HCT116 (cell line): Measurements from ENCODE around the gene ZNF503. TPM values are rescaled to one million over a fixed set of nuclear protein-coding genes. Genes with fewer than 3 reads are reported as not detected.

Experiments used
- ATAC-seq: fragments of 200-7000 bp; cut with Tn5 transposase; 2 replicates; pipeline ENCODE4 v1.9.1; 2020; ENCODE audit warnings: mild to moderate bottlenecking, moderate library complexity
- BruUV-seq: library from RNA; stranded (reverse); fragments of 400-500 nt; replicated peaks from 2 replicates; lab custom pipeline; 2021; lab: Mats Ljungman, UMichigan
- CTCF ChIA-PET: fragments of 300-600 bp; sonication (Branson Sonifier 250); formaldehyde crosslinking; loops from one replicate; lab custom pipeline; 2021; ENCODE audit warnings: antibody characterized with exemption; lab: Charles Lee
- POLR2A ChIA-PET: fragments of 300-600, 350-600 bp; sonication (Branson Sonifier 250); formaldehyde crosslinking; loops from one replicate; lab custom pipeline; 2021; ENCODE audit warnings: antibody characterized with exemption; lab: Charles Lee
- RAD21 ChIA-PET, 2 experiments: fragments of 300-600 bp; sonication (Branson Sonifier 250); formaldehyde crosslinking; loops; one replicate each; lab custom pipeline; 2023; ENCODE audit warnings: low total read pairs in 2 of 2; ENCODE audit not compliant: uncharacterized antibody in 2 of 2, unreplicated experiment in 2 of 2, low non-redundant PET in 1 of 2; lab: Charles Lee
- DNase-seq: peaks from one replicate; pipeline ENCODE4 v3.0.0-alpha.2; 2010; ENCODE audit warnings: low read depth, low spot score
- H2AFZ ChIP-seq: fragments of 200-600 bp; shearing (Covaris generic), sonication (generic); 2 replicates; pipeline ENCODE4 v1.6.1; 2017; ENCODE audit warnings: low read depth, mixed run types, mixed read lengths, antibody characterized with exemption, low read length; ENCODE audit not compliant: poor library complexity, severe bottlenecking
- H3K27ac ChIP-seq: 2 replicates; pipeline ENCODE4 v1.5.1; 2012; ENCODE audit warnings: low read depth, low read length
- H3K27me3 ChIP-seq: fragments of 200-600 bp; sonication (generic); 2 replicates; pipeline ENCODE4 v1.6.1; 2016; ENCODE audit warnings: mixed run types, low read length, mixed read lengths; ENCODE audit not compliant: insufficient read depth
- H3K36me3 ChIP-seq, 2 experiments: fragments of 200-500 bp in 1 of 2; fragments of 200-600 bp in 1 of 2; sonication (Bioruptor generic) in 1 of 2; sonication (generic) in 1 of 2; 2 replicates each; pipeline versions ENCODE4 v1.5.1 to v1.6.1; 2014 to 2016; ENCODE audit warnings: low read length in 2 of 2, inconsistent platforms in 1 of 2, mixed read lengths in 1 of 2, mixed run types in 1 of 2; ENCODE audit not compliant: insufficient read depth in 2 of 2, control insufficient read depth in 1 of 2
- H3K4me1 ChIP-seq, 2 experiments: fragments of 200-600 bp in 1 of 2; sonication (generic) in 1 of 2; 2 replicates each; pipeline versions ENCODE4 v1.5.1 to v1.6.1; 2012 to 2017; ENCODE audit warnings: low read length in 2 of 2, inconsistent platforms in 1 of 2, mild to moderate bottlenecking in 1 of 2, mixed read lengths in 1 of 2, mixed run types in 1 of 2, moderate library complexity in 1 of 2; ENCODE audit not compliant: insufficient read depth in 2 of 2, control insufficient read depth in 1 of 2
- H3K4me2 ChIP-seq: fragments of 200-600 bp; sonication (generic); 2 replicates; pipeline ENCODE4 v1.6.1; 2017; ENCODE audit warnings: mixed run types, low read length, mixed read lengths
- H3K4me3 ChIP-seq, 2 experiments: fragments of 200-600 bp in 1 of 2; sonication (generic) in 1 of 2; replicated peaks in 1 of 2; 2 replicates each; pipeline ENCODE4 v1.5.1; 2011 to 2016; ENCODE audit warnings: low read length in 2 of 2, control low read depth in 1 of 2, low read depth in 1 of 2, mild to moderate bottlenecking in 1 of 2, mixed read lengths in 1 of 2, mixed run types in 1 of 2
- H3K79me2 ChIP-seq: fragments of 200-600 bp; sonication (generic); 2 replicates; pipeline ENCODE4 v1.6.1; 2017; ENCODE audit warnings: mild to moderate bottlenecking, mixed run types, low read length, moderate library complexity, mixed read lengths; ENCODE audit not compliant: insufficient read depth
- H3K9ac ChIP-seq: fragments of 200-600 bp; sonication (generic); 2 replicates; pipeline ENCODE4 v1.6.1; 2016; ENCODE audit warnings: low read length, mixed read lengths
- H3K9me2 ChIP-seq: fragments of 200-600 bp; sonication (generic), shearing (Covaris generic); 2 replicates; pipeline ENCODE4 v1.6.1; 2017; ENCODE audit warnings: mixed run types, mild to moderate bottlenecking, moderate library complexity; ENCODE audit not compliant: insufficient read depth
- H3K9me3 ChIP-seq, 2 experiments: fragments of 200-500 bp in 1 of 2; fragments of 200-600 bp in 1 of 2; sonication (Bioruptor generic) in 1 of 2; sonication (generic) in 1 of 2; 2 replicates each; pipeline ENCODE4 v1.6.1; 2014 to 2017; ENCODE audit warnings: low read length in 2 of 2, mixed read lengths in 2 of 2, inconsistent platforms in 1 of 2, low read depth in 1 of 2, mild to moderate bottlenecking in 1 of 2, mixed run types in 1 of 2, moderate library complexity in 1 of 2; ENCODE audit not compliant: control insufficient read depth in 1 of 2, insufficient read depth in 1 of 2
- H4K20me1 ChIP-seq: fragments of 200-600 bp; sonication (generic), shearing (Covaris generic); 2 replicates; pipeline ENCODE4 v1.6.1; 2017; ENCODE audit warnings: mixed run types, mild to moderate bottlenecking, moderate library complexity; ENCODE audit not compliant: insufficient read depth
- ATF3 ChIP-seq: IDR thresholded peaks from 2 replicates; pipeline ENCODE4 v1.6.1; 2012
- CBX3 ChIP-seq: IDR thresholded peaks from 2 replicates; pipeline ENCODE4 v1.6.1; 2012; ENCODE audit warnings: low read depth
- CEBPB ChIP-seq: IDR thresholded peaks from 2 replicates; pipeline ENCODE4 v1.6.1; 2012; ENCODE audit warnings: low read depth
- CTCF ChIP-seq, 3 experiments: fragments of 200-600 bp in 1 of 3; sonication (generic) in 1 of 3; IDR thresholded peaks in 2 of 3; conservative IDR thresholded peaks in 1 of 3; 2 replicates each; pipeline ENCODE4 v1.5.1; 2012 to 2017; ENCODE audit warnings: low read depth in 2 of 3, low read length in 2 of 3, antibody characterized with exemption in 1 of 3, borderline replicate concordance in 1 of 3, control low read depth in 1 of 3, mild to moderate bottlenecking in 1 of 3, mixed read lengths in 1 of 3, mixed run types in 1 of 3, moderate library complexity in 1 of 3; ENCODE audit not compliant: insufficient read depth in 1 of 3
- EZH2phosphoT487 ChIP-seq: fragments of 200-600 bp; IDR thresholded peaks from 2 replicates; pipeline ENCODE4 v1.6.1; 2018; ENCODE audit warnings: antibody characterized with exemption, borderline replicate concordance
- FOSL1 ChIP-seq: IDR thresholded peaks from 2 replicates; pipeline ENCODE4 v1.6.1; 2012; ENCODE audit warnings: low read depth
- JUND ChIP-seq: IDR thresholded peaks from 2 replicates; pipeline ENCODE4 v1.6.1; 2012
- MAX ChIP-seq: IDR thresholded peaks from 2 replicates; pipeline ENCODE4 v1.6.1; 2012
- POLR2A ChIP-seq: IDR thresholded peaks from 2 replicates; pipeline ENCODE4 v1.7.0; 2011; ENCODE audit warnings: borderline replicate concordance; ENCODE audit not compliant: insufficient read depth, insufficient read length; ENCODE audit errors: extremely low read depth
- POLR2AphosphoS5 ChIP-seq: IDR thresholded peaks from 2 replicates; pipeline ENCODE4 v1.6.1; 2011; ENCODE audit warnings: mild to moderate bottlenecking, low read depth, low read length, moderate library complexity
- RAD21 ChIP-seq: IDR thresholded peaks from 2 replicates; pipeline ENCODE4 v1.6.1; 2012; ENCODE audit warnings: low read depth, mild to moderate bottlenecking
- REST ChIP-seq: IDR thresholded peaks from 2 replicates; pipeline ENCODE4 v1.6.1; 2012; ENCODE audit warnings: low read depth
- SP1 ChIP-seq: IDR thresholded peaks from 2 replicates; pipeline ENCODE4 v1.6.1; 2012; ENCODE audit warnings: low read depth
- YY1 ChIP-seq: IDR thresholded peaks from 2 replicates; pipeline ENCODE4 v1.6.1; 2011; ENCODE audit warnings: low read length, low read depth, moderate library complexity, mild to moderate bottlenecking; ENCODE audit not compliant: insufficient replicate concordance; ENCODE audit errors: extremely low read depth
- ZBTB33 ChIP-seq: IDR thresholded peaks from 2 replicates; pipeline ENCODE4 v1.6.1; 2011; ENCODE audit warnings: mild to moderate bottlenecking, low read length, moderate library complexity; ENCODE audit not compliant: insufficient replicate concordance; ENCODE audit errors: extremely low read depth
- ZFX ChIP-seq: fragments of 450-650 bp; IDR thresholded peaks from 2 replicates; pipeline ENCODE4 v1.6.1; 2017
- intact Hi-C: fragments of 100-400 bp; cut with micrococcal nuclease; formaldehyde crosslinking; loops from 2 replicates; pipeline ENCODE4 v1.10.0; 2022
- total RNA-seq: library from RNA; stranded (reverse); gene quantifications from one replicate; pipeline ENCODE4 v1.2.1, GENCODE V29; 2021; ENCODE audit not compliant: unreplicated experiment

Gene ZNF503
- total RNA-seq, 1 experiment from 2014 or later, result 30.4 TPM

GRCh38 chr10:75437693-75438092, 36.1 kb upstream of the ZNF503 start:
- CTCF ChIA-PET, result no interaction called here
- no peak overlapping the region for H3K4me3 ChIP-seq
- no peak overlapping the region for H3K9ac ChIP-seq
- H3K27ac ChIP-seq, result no peak overlapping the region
- DNase-seq (no peak), ATAC-seq (no peak)
- BruUV-seq, result no TSS peak
- no peaks in the 10 kb centered on the region for H3K79me2 ChIP-seq
- H3K4me1 ChIP-seq, result peaks cover 0 to 3% of the 10 kb centered on the region in 2 experiments; a peak in 1 of 4 replicates
- peaks cover 0 to 6% of the 10 kb centered on the region in 2 experiments; a peak in 1 of 4 replicates for H3K9me3 ChIP-seq
- intact Hi-C loops, result no loop called here
- no peaks in the 10 kb centered on the region for H3K27me3 ChIP-seq
- H3K4me2 ChIP-seq, result no peak overlapping the region
- no peaks in the 10 kb centered on the region; the same call in 1 of the 2 replicates for H3K9me2 ChIP-seq
- RAD21 ChIA-PET, result no interaction called here
- H2AFZ ChIP-seq, result no peak overlapping the region
- H3K36me3 ChIP-seq, result no peaks in the 10 kb centered on the region
- TF ChIP-seq REST (no peak), ATF3 (no peak), CBX3 (no peak), SP1 (no peak), YY1 (no peak), MAX (no peak), EZH2phosphoT487 (no peak), CTCF (IDR thresholded peaks at IDR 0.05 in 2 of 3, conservative IDR thresholded peaks at IDR 0.05 in 1 of 3; ENCODE audit: borderline replicate concordance in 1 of 3, insufficient read depth in 1 of 3, low read depth in 2 of 3, low read length in 2 of 3) (no peak), POLR2A (no peak), JUND (no peak), POLR2AphosphoS5 (no peak), CEBPB (no peak), ZBTB33 (no peak), RAD21 (no peak), FOSL1 (no peak), ZFX (no peak)
- no peaks in the 10 kb centered on the region for H4K20me1 ChIP-seq
- POLR2A ChIA-PET, result no interaction called here
